ENCODE data around the gene PSMB11.
"Not testable (repeated sequence)": the region's sequence is repeated elsewhere in the genome, so short reads cannot be mapped to it uniquely, and the experiment has no call there.

Gene PSMB11

GRCh38 chr14:22996768-22997654, 45.0 kb upstream of the PSMB11 start:
- Histone ChIP-seq H3K36me3 (peaks cover 40% of the 10 kb centered on the region), H3K27me3 (no peaks in the 10 kb centered on the region), H3K27ac (no peak overlapping the region), H3K9me3 (no peaks in the 10 kb centered on the region), H3K4me1 (ENCODE audit: control insufficient read depth in 1 of 2, insufficient read depth in 1 of 2, low read depth in 1 of 2, low read length in 1 of 2) (no peaks in the 10 kb centered on the region), H3K4me3 (ENCODE audit: low read depth in 1 of 2, low read length in 1 of 2) (no peak overlapping the region)
- TF ChIP-seq, protein P1, sequence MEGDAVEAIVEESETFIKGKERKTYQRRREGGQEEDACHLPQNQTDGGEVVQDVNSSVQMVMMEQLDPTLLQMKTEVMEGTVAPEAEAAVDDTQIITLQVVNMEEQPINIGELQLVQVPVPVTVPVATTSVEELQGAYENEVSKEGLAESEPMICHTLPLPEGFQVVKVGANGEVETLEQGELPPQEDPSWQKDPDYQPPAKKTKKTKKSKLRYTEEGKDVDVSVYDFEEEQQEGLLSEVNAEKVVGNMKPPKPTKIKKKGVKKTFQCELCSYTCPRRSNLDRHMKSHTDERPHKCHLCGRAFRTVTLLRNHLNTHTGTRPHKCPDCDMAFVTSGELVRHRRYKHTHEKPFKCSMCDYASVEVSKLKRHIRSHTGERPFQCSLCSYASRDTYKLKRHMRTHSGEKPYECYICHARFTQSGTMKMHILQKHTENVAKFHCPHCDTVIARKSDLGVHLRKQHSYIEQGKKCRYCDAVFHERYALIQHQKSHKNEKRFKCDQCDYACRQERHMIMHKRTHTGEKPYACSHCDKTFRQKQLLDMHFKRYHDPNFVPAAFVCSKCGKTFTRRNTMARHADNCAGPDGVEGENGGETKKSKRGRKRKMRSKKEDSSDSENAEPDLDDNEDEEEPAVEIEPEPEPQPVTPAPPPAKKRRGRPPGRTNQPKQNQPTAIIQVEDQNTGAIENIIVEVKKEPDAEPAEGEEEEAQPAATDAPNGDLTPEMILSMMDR (IDR thresholded peaks at IDR 0.05) = no peak

DNA sequence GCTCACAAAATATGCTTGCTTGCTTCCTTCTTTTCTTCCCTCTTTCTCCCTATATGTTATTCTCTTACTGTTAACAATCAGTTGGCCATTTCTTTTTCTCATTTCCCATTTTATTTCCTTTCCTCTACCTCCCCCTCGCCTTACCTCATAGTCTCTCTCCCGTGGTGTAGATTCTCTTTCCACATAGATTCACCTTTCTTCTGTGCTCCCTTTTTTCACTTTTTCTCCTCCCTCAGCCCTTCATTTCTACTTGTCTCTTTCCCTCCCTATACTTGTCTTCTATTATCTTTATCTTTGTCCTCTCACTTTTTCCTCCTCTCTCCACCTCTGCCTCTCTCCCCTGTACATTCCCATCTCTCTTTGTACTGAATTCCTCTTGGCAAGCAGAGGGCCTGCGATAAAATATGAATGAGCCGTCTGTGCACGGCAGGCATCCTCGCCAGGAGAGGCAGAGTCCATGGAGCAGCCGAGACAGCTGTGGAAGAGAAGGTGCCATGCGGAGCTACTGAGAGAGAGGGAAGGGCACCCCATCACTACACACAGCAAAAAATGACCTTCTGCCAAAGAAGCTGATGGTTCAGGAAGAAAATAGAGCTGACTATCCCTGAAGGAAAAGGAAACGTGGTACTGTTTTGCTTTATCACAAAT, 44.2 kb upstream of the PSMB11 start:
- H3K4me1 ChIP-seq (ENCODE audit: control insufficient read depth in 1 of 2, insufficient read depth in 1 of 2, low read depth in 1 of 2, low read length in 1 of 2) = no peaks in the 10 kb centered on the region
- no peaks in the 10 kb centered on the region for H3K27me3 ChIP-seq
- H3K36me3 ChIP-seq = peaks cover 37% of the 10 kb centered on the region
- no peaks in the 10 kb centered on the region for H3K9me3 ChIP-seq
- H3K4me3 ChIP-seq (ENCODE audit: low read depth in 1 of 2, low read length in 1 of 2) = no peak overlapping the region
- TF ChIP-seq, protein P1 (IDR thresholded peaks at IDR 0.05) = no peak
- no peak overlapping the region for H3K27ac ChIP-seq

- Histone ChIP-seq H3K27me3 (no peaks in the 10 kb centered on the region), H3K36me3 (peaks cover 31% of the 10 kb centered on the region), H3K4me3 (ENCODE audit: low read depth in 1 of 2, low read length in 1 of 2) (no peak overlapping the region), H3K9me3 (no peaks in the 10 kb centered on the region), H3K27ac (no peak overlapping the region), H3K4me1 (ENCODE audit: control insufficient read depth in 1 of 2, insufficient read depth in 1 of 2, low read depth in 1 of 2, low read length in 1 of 2) (no peaks in the 10 kb centered on the region)
- TF ChIP-seq, protein P1 (IDR thresholded peaks at IDR 0.05) = no peak
These were observed 43.5 kb upstream of the PSMB11 start for GRCh38 chr14:22998329-22999012.

DNA sequence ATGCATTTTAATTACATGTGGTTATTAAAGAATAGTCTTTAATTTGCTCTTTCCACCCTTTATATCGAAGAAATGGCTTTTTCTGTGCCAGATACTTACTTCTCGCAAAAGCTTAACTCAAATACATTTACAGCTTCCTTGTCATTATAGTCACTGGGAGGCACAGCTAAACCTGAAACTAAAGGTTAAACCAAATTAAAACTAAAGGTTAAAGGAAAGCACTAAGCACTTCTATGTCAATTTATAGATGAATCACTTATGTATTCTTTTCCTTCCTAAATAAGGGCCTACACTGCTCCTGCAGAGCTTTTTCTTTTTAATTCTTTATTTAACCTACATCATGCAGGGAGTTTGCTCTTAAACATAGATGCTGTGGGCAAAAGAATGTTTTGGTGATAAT, 41.2 kb upstream of the PSMB11 start:
- Histone ChIP-seq H3K36me3 (peaks cover 20% of the 10 kb centered on the region), H3K4me1 (ENCODE audit: control insufficient read depth in 1 of 2, insufficient read depth in 1 of 2, low read depth in 1 of 2, low read length in 1 of 2) (no peaks in the 10 kb centered on the region), H3K4me3 (ENCODE audit: low read depth in 1 of 2, low read length in 1 of 2) (no peak overlapping the region), H3K27ac (no peak overlapping the region), H3K27me3 (no peaks in the 10 kb centered on the region), H3K9me3 (no peaks in the 10 kb centered on the region)
- TF ChIP-seq, protein P1 (IDR thresholded peaks at IDR 0.05) = no peak

DNA sequence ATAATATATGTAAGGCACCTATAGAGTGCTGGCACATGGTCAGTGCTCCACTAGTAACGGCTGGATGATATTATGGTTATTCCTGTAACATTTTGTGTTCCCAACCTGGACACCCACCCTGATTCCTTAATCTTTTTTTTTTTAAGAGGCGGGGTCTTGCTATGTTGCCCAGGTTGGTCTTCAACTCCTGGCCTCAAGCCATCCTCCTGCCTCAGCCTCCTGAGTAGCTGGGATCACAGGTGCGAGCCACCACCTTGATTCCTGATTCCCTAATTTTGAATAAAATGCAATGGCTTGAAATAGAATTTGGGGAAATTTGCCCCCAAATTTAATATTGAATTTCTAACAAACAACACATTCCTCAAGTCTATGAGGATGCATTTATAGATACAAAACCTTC, 39.4 kb upstream of the PSMB11 start:
- Histone ChIP-seq H3K4me1 (ENCODE audit: control insufficient read depth in 1 of 2, insufficient read depth in 1 of 2, low read depth in 1 of 2, low read length in 1 of 2) (peaks cover 12 to 13% of the 10 kb centered on the region in 2 experiments), H3K27me3 (no peaks in the 10 kb centered on the region), H3K9me3 (no peaks in the 10 kb centered on the region), H3K27ac (no peak overlapping the region), H3K4me3 (ENCODE audit: low read depth in 1 of 2, low read length in 1 of 2) (no peak overlapping the region), H3K36me3 (peaks cover 13% of the 10 kb centered on the region)
- TF ChIP-seq, protein P1 (IDR thresholded peaks at IDR 0.05) = no peak

- not testable (repeated sequence) for H3K27ac ChIP-seq; H3K36me3 ChIP-seq; H3K9me3 ChIP-seq; H3K27me3 ChIP-seq; H3K4me3 ChIP-seq (ENCODE audit: low read depth in 1 of 2, low read length in 1 of 2)
- H3K4me1 ChIP-seq (ENCODE audit: control insufficient read depth in 1 of 2, insufficient read depth in 1 of 2, low read depth in 1 of 2, low read length in 1 of 2) = peaks cover 21 to 26% of the 10 kb centered on the region in 2 experiments
These were observed 37.7 kb upstream of the PSMB11 start for GRCh38 chr14:23004274-23004673.

All from neutrophil (primary cell).